Cerebellar cortex (tissue), 1 donor: ENCODE measurements around the gene DCUN1D5.

ENCODE experiments used
- DNase-seq: peaks from one replicate; pipeline ENCODE4 v3.0.0-alpha.2; 2015; ENCODE audit warnings: low spot score

DCUN1D5 gene

GRCh38 chr11:103091801-103092524, at the start of gene DCUN1D5:
DCUN1D5 (minus strand) TSS chr11:103092160; CDS start chr11:103091872, 288 bp downstream.
- DNase-seq, result peak; percentile 97

GRCh38 chr11:103125462-103125861, 33.5 kb upstream of the DCUN1D5 start:
- no peak for DNase-seq

- no peak for DNase-seq
Measured at GRCh38 chr11:103114836-103115235, 22.9 kb upstream of the DCUN1D5 start.

GRCh38 chr11:103112364-103112763, 20.4 kb upstream of the DCUN1D5 start:
- no peak for DNase-seq

- DNase-seq, result no peak
Measured at GRCh38 chr11:103111400-103111799, 19.4 kb upstream of the DCUN1D5 start.

- no peak for DNase-seq
Measured at GRCh38 chr11:103110391-103110790, 18.4 kb upstream of the DCUN1D5 start.

- DNase-seq, result no peak
Measured at GRCh38 chr11:103109818-103110388, 17.9 kb upstream of the DCUN1D5 start.

- peak; percentile 90 for DNase-seq
Measured at GRCh38 chr11:103108933-103109817, 17.2 kb upstream of the DCUN1D5 start, which contains the start of gene DYNC2H1. DYNC2H1 (plus strand) TSS chr11:103109426; CDS start chr11:103109575, 149 bp downstream.

GRCh38 chr11:103097279-103097678, 5.3 kb upstream of the DCUN1D5 start:
- DNase-seq, result no peak

GRCh38 chr11:103091064-103091800, 728 bp downstream of the DCUN1D5 start:
- DNase-seq, result peak; percentile 43

GRCh38 chr11:103086461-103086860, 5.5 kb downstream of the DCUN1D5 start:
- no peak for DNase-seq

GRCh38 chr11:103085758-103086365, 6.1 kb downstream of the DCUN1D5 start:
- no peak for DNase-seq

GRCh38 chr11:103079833-103080232, 12.1 kb downstream of the DCUN1D5 start:
- DNase-seq, result no peak

- no peak for DNase-seq
Measured at GRCh38 chr11:103078710-103079109, 13.2 kb downstream of the DCUN1D5 start.

- no peak for DNase-seq
Measured at GRCh38 chr11:103077554-103077953, 14.4 kb downstream of the DCUN1D5 start.

GRCh38 chr11:103076361-103076760, 15.6 kb downstream of the DCUN1D5 start:
- DNase-seq, result no peak

GRCh38 chr11:103071008-103071407, 21.0 kb downstream of the DCUN1D5 start:
- no peak for DNase-seq

GRCh38 chr11:103070142-103070541, 21.8 kb downstream of the DCUN1D5 start:
- DNase-seq, result no peak

GRCh38 chr11:103069367-103069766, 22.6 kb downstream of the DCUN1D5 start:
- DNase-seq, result no peak

- no peak for DNase-seq
Measured at GRCh38 chr11:103067118-103067517, 24.8 kb downstream of the DCUN1D5 start.

GRCh38 chr11:103061656-103062055, 30.3 kb downstream of the DCUN1D5 start:
- no peak for DNase-seq
